Stimulated activated CD4-positive, alpha-beta T cell treated with anti-CD3 and anti-CD28 coated beads, Interleukin-1b, Interleukin-23, amount 100 ng/mL, for 48 hours (primary cell): ENCODE data around the gene GPR22.

Experiments
- DNase-seq: peaks from one replicate; pipeline ENCODE4 v3.0.0-alpha.2; 2020

GPR22 gene

DNA sequence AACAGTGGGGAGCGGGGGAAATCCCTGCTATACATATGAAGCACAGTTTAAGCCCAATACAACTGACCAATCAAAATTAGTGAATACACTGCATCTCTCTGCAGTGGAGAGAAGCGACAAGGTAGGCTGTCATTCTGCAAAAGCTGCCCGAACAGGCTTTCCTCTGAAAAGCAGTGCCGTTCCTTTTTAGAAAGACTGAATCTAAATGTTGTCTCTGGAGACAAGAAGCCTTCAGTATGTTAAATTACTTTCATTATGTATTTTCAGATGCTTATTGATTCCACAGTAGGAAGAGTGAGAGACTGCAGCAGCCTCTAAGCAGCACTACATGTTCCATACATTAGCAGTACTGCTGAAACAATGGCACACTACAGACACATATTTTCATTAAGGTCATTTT is at the start of gene GPR22:
Gene GPR22 (plus strand): TSS at position 129 of the 400 bp plus-strand sequence. CDS start 4,004 bp downstream, outside the sequence.
- DNase-seq, result no peak

DNA sequence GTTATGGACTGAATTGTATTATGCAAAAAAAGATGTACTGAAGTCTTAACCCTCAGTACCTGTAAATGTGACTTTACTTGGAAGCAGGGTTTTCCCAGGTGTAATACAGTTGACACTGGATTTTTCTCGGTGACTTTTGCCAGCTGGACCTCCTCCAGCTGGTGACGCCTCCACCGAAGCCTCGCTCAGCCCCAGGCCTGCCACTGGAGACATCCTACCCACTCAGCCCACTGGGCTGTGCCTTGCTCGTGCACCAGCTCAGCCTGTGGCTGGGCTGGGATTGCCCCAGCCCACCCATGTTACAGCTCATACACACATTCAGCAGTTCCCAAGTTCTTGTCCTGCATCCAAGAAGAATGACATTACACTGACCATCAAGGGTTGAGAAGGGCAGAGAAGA is 42.4 kb upstream of the GPR22 start:
- DNase-seq, result no peak

DNA sequence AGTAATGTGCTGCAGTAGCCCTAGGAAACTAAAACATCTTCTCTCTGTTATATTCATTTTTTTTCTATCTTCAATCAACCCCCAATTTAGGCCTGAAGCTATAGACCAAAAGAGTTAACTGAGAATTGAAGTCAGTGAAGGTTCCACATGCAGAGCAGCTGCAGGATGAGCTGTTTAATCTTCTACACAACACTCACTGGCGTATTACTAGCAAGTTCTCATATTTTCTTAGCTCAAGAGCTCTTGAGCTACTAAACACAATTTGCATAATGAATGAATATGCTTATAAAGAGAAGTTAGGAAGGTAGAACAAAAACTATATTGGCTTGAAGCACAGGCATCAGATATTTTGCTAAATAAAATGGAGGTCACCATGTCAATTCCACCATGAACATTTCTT is 41.2 kb upstream of the GPR22 start:
- no peak for DNase-seq

GRCh38 chr7:107430057-107430456 is 39.8 kb upstream of the GPR22 start:
- DNase-seq, result no peak

- DNase-seq, result no peak
Measured at GRCh38 chr7:107432261-107432660, 37.6 kb upstream of the GPR22 start.

GRCh38 chr7:107435749-107436148 is 34.1 kb upstream of the GPR22 start:
- no peak for DNase-seq

DNA sequence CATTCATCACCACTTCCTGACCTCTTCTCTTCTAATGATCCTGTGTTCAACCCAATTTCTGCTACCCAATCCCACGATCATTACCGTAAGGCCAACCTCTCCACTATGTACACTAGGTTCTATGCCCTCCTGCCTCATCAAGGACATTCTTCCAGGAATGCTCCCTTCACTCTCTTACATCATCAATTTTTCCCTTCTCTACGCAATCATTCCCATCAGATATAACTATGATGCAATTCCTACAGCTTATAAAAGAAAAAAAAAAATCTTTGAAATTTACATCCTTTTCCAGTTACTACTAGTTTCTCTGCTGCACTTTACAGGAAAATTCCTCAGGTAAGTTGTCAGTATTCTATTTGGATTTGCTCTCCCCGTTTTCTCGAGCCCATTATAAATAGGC is 30.8 kb upstream of the GPR22 start:
- DNase-seq, result no peak

- no peak for DNase-seq
Measured at GRCh38 chr7:107441581-107442422, 28.1 kb upstream of the GPR22 start.

DNA sequence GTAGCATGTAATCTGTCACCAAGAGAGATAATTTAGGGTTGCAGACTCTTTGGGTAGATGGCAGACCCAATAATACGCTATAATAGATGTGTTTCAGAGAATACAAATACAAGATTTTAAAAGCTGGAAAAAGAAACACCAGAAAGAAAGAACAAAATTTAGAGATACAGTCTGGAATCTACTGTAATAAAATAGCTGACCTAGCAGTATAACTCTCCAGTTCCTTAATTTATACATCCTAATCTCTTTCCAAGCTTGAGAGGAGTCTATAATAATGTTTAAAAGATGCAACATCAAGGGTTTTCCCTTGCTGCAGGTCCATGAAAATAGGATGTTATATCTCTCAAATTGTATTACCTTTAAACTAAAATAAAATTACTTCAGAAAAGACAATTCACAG is 27.2 kb upstream of the GPR22 start:
- no peak for DNase-seq

GRCh38 chr7:107446531-107446930 is 23.3 kb upstream of the GPR22 start:
- DNase-seq, result peak; percentile 38

- no peak for DNase-seq
Measured at GRCh38 chr7:107446988-107447387, 22.9 kb upstream of the GPR22 start.

DNA sequence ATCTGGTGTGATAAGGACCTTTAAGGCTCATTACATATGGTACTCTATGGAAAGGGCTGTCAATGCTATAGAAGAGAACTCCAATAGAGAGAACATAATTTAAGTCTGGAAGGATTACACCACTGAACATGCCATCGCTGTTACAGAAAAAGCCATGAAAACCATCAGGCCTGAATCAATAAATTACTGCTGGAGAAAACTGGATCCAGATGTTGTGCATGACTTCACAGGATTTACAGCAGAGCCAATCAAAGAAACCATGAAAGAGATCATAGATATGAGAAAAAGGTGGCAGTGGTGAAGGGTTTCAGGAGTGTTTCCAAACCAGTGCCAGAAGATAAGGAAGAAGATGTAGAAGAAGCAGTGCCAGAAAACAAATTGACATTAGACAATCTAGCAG is 18.9 kb upstream of the GPR22 start:
- no peak for DNase-seq

DNA sequence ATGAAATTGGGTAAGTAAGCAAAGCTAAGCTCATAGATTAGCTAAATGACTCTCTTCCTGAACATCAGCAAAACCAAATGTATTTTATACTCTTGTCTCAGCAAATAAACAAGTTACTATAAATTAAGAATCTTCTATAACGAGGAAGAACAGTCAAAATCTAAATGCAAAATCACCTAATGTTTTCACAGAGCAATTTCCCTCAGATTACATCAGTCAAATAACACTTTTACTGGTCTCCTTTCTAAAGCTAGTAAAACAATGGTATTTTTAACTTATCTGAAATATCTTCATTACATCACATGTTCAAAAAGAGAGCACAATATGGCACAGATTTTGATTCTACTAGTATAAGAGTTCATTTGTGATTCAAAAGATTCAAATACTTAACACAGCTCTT is 16.5 kb upstream of the GPR22 start:
- no peak for DNase-seq

- no peak for DNase-seq
Measured at GRCh38 chr7:107461938-107462533, 7.8 kb upstream of the GPR22 start.

DNA sequence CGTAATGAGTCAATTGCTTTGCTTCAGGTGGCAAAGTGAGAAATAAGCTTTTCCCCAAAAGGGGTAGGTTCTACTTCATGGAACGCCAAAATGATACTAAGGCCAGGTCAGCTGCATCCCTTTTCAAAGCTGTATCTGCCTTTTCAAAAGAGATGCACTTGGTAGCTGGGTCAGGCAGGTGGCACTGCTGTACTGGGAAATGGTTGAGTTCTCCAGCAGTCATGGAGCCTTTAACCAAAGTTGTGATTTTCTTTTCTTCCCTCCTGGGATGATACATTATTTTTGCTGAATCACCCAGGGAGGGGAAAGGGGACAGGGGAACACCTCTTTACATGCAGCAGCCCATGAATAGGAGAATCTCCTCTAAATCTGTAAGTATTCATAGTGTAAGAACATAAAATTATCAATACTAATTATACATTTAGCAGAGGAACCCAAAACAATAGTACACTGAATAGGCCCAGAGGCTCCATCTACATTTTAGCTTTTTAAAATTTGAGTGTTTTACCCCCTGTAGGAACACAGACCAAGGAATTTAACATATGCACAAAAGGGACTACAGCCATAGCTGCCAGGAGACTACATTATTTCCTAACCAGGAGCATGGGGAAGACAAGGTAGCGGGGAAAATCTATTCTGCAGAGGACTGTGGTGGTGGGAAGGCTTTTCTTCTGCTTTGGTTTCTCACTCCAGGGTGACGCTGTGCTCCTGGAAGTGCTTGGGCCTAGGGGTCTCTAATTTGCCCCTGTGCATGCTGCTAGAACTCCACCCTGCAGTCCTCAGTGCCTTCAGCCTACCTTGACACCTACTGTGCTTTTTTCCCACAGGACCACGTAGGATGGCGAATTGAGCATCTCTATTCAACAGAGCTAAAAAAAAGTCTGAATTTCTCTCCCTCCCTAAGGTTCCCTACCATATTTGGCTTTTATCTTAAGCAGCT is 6.4 kb upstream of the GPR22 start:
- peak; percentile 11 for DNase-seq

GRCh38 chr7:107464666-107465226 is 5.1 kb upstream of the GPR22 start:
- no peak for DNase-seq

DNA sequence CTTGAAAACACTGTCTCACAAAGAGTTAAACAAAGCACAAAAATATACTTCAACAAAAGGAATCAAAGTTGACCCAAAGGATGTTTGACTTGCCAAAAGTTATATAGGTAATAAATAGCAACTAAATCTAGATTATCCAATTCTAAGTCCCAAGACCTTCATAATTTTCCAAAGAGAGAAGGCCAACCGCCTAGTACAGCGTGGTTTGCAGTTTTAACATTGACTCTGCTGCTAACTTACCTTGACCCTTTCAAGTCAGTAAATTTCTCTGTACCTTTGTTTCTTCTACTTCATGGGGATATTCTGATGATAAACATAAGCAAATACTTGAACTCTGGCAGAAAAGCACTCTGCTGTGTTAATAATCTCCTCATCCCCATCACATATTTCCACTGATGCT is 1.9 kb upstream of the GPR22 start:
- DNase-seq, result no peak

- DNase-seq, result no peak
Measured at GRCh38 chr7:107468824-107469223, 1.0 kb upstream of the GPR22 start.

- no peak for DNase-seq
Measured at GRCh38 chr7:107471292-107472070, 1.6 kb downstream of the GPR22 start.

- no peak for DNase-seq
Measured at GRCh38 chr7:107472116-107472515, 2.3 kb downstream of the GPR22 start.

- DNase-seq, result no peak
Measured at GRCh38 chr7:107474104-107474521, 4.3 kb downstream of the GPR22 start.

DNA sequence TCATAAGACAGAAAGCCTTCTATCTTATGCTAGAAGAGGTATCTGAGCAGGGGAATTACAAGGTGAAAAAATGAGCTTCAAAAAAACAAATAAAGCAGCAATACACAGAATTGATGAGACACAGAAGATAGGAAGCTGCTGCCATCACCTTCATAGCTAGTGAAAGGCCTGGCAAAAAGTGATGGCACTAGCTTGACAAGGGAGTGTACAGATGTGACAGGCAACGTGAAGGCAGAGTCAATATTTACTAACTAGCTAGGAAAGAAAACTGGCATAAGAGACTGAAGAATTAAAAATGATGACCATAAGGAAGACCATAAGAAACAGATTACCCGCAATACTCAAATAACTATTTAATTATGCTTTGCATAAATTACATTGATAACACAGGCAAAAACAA is 9.4 kb downstream of the GPR22 start:
- no peak for DNase-seq
